Lung (tissue), 12 donors: ENCODE measurements around the gene ABHD14A. TPM values are rescaled to one million over a fixed set of nuclear protein-coding genes. Genes with fewer than 3 reads are reported as not detected.

Experiments used
- ATAC-seq: fragments of 200-7000 bp; cut with Tn5 transposase; one replicate; pipeline ENCODE4 v1.9.1; 2020; ENCODE audit warnings: moderate number of reproducible peaks; ENCODE audit not compliant: insufficient read depth, low FRiP score
- DNase-seq, 3 donors: peaks; one replicate each; pipeline ENCODE4 v3.0.0-alpha.2; 2013 to 2017
- H3K27ac ChIP-seq, 2 donors: one replicate each; pipeline ENCODE4 v1.5.1; 2013; ENCODE audit warnings: mild to moderate bottlenecking in 2 of 2, moderate library complexity in 2 of 2, control low read depth in 1 of 2, inconsistent platforms in 1 of 2, low read depth in 1 of 2, low read length in 1 of 2
- H3K27me3 ChIP-seq, 3 donors: one replicate each; pipeline ENCODE4 v1.5.1; 2013; ENCODE audit warnings: low read length in 2 of 3; ENCODE audit not compliant: control insufficient read depth in 3 of 3, insufficient read depth in 3 of 3
- H3K36me3 ChIP-seq, 4 donors: one replicate each; pipeline ENCODE4 v1.5.1; 2013; ENCODE audit warnings: low read length in 4 of 4, mild to moderate bottlenecking in 1 of 4, moderate library complexity in 1 of 4; ENCODE audit not compliant: control insufficient read depth in 4 of 4, insufficient read depth in 4 of 4
- H3K4me1 ChIP-seq, 5 donors: one replicate each; pipeline ENCODE4 v1.5.1; 2013; ENCODE audit warnings: low read length in 5 of 5, mild to moderate bottlenecking in 2 of 5, moderate library complexity in 1 of 5; ENCODE audit not compliant: control insufficient read depth in 5 of 5, insufficient read depth in 5 of 5
- H3K4me3 ChIP-seq: one replicate; pipeline ENCODE4 v1.5.1; 2013; ENCODE audit warnings: mild to moderate bottlenecking, control low read depth, moderate library complexity
- H3K9ac ChIP-seq, 2 donors: one replicate each; pipeline ENCODE4 v1.5.1; 2013; ENCODE audit warnings: low read length in 2 of 2, control low read depth in 1 of 2; ENCODE audit not compliant: insufficient read depth in 1 of 2
- H3K9me3 ChIP-seq, 4 donors: one replicate each; pipeline ENCODE4 v1.5.1; 2013; ENCODE audit warnings: low read length in 3 of 4, mild to moderate bottlenecking in 1 of 4, moderate library complexity in 1 of 4; ENCODE audit not compliant: control insufficient read depth in 4 of 4, insufficient read depth in 3 of 4
- CTCF ChIP-seq: IDR thresholded peaks from 2 replicates; pipeline ENCODE4 v1.5.1; 2012; ENCODE audit warnings: mild to moderate bottlenecking; ENCODE audit errors: control extremely low read depth, extremely low read depth
- WGBS, 2 donors: extraction: QIAGEN DNeasy Blood & Tissue Kit; methylation state at CpG; one replicate each; pipeline ENCODE4 v1.1.7; 2013; 5-methylcytosine and 5-hydroxymethylcytosine counted together
- polyA plus RNA-seq, 2 donors: library from polyadenylated mRNA; stranded (reverse); fragments of 200-250 nt; gene quantifications; one replicate each; pipeline ENCODE4 v1.2.1, GENCODE V29; 2013
- total RNA-seq, 2 donors: library from RNA; depleted of rRNA in 1 of 2; stranded (reverse); fragments of >200 nt in 1 of 2; gene quantifications; one replicate each; pipeline ENCODE4 v1.2.1, GENCODE V29; 2014 to 2021
- donor health status: control.
- donor health status: control.
- donor health status: Bipolar disorder and iron deficiency.
- donor health status: healthy.
- donor health status: DM: yes; HTN: yes; CAD: no.

Gene ABHD14A
- total and polyA plus RNA-seq, 4 donors = 7.2 to 62.8 (median 21.8) TPM

DNA sequence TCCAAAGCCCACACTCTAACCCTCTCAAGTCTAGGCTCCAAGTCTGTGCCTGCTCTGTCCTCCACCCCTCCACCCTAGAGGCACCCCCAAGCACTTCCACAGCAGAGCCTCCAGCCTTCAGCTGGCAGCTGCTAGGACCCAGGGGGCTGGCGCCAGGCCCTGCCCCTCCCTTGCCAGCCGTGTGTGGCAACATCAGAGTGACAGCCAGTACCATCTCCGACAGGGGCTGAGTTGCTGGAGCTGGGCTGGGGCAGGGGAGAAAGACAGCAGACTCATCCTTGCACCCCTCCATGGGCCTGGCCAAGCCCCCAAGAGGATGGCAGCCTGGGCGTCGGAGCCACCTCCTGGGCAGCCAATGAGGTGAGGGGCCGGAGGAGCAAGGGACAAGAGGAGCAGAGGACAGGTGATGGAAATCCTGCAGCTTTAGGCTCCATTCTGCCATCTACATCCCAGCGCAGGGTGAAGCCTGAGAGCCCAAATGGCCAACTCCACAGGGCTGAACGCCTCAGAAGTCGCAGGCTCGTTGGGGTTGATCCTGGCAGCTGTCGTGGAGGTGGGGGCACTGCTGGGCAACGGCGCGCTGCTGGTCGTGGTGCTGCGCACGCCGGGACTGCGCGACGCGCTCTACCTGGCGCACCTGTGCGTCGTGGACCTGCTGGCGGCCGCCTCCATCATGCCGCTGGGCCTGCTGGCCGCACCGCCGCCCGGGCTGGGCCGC lies 19.5 kb upstream of the ABHD14A start, which contains the start of gene GPR62:
GPR62 (plus strand) TSS at position 207 of the 718 bp plus-strand sequence; CDS start at position 479, 272 bp downstream.
- peaks cover 0 to 11% (median 4%) of the 10 kb centered on the region in 5 donors for H3K4me1 ChIP-seq
- H3K4me3 ChIP-seq = no peak within 1 kb of the TSS
- DNase-seq (no peak), ATAC-seq (no peak)
- TF ChIP-seq CTCF = no peak
- H3K27ac ChIP-seq = peak within 1 kb of the TSS; percentile 3 to 86
- H3K9me3 ChIP-seq = no peaks in the 10 kb centered on the region
- H3K36me3 ChIP-seq = peaks cover 0 to 13% (median 2%) of the 10 kb centered on the region in 4 donors
- no peak within 1 kb of the TSS for H3K9ac ChIP-seq
- H3K27me3 ChIP-seq = peaks cover 0 to 6% (median 0%) of the 10 kb centered on the region in 3 donors
- 29 to 36% methylated on average over 32 to 33 of the region's 33 CpGs for WGBS, 2 donors

DNA sequence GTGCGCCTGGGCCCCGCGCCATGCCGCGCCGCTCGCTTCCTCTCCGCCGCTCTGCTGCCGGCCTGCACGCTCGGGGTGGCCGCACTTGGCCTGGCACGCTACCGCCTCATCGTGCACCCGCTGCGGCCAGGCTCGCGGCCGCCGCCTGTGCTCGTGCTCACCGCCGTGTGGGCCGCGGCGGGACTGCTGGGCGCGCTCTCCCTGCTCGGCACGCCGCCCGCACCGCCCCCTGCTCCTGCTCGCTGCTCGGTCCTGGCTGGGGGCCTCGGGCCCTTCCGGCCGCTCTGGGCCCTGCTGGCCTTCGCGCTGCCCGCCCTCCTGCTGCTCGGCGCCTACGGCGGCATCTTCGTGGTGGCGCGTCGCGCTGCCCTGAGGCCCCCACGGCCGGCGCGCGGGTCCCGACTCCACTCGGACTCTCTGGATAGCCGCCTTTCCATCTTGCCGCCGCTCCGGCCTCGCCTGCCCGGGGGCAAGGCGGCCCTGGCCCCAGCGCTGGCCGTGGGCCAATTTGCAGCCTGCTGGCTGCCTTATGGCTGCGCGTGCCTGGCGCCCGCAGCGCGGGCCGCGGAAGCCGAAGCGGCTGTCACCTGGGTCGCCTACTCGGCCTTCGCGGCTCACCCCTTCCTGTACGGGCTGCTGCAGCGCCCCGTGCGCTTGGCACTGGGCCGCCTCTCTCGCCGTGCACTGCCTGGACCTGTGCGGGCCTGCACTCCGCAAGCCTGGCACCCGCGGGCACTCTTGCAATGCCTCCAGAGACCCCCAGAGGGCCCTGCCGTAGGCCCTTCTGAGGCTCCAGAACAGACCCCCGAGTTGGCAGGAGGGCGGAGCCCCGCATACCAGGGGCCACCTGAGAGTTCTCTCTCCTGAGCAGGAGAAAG lies 18.7 kb upstream of the ABHD14A start:
- no peak overlapping the region for H3K9ac ChIP-seq

GRCh38 chr3:51957520-51958205 lies 17.2 kb upstream of the ABHD14A start:
- DNase-seq = no peak
- peaks cover 0 to 13% (median 3%) of the 10 kb centered on the region in 4 donors for H3K36me3 ChIP-seq
- no peak overlapping the region for H3K27ac ChIP-seq
- no peak overlapping the region for H3K9ac ChIP-seq
- 96 to 97% methylated on average over 15 of the region's 15 CpGs for WGBS, 2 donors
- H3K9me3 ChIP-seq = no peaks in the 10 kb centered on the region
- H3K4me1 ChIP-seq = peaks cover 0 to 11% (median 4%) of the 10 kb centered on the region in 5 donors
- H3K27me3 ChIP-seq = peaks cover 0 to 6% (median 0%) of the 10 kb centered on the region in 3 donors
- no peak overlapping the region for H3K4me3 ChIP-seq
- no peak for ATAC-seq
- TF ChIP-seq CTCF = no peak

More for the DNA sequence above, 18.7 kb upstream of the ABHD14A start:
- TF ChIP-seq CTCF = no peak
- H3K36me3 ChIP-seq = peaks cover 0 to 13% (median 3%) of the 10 kb centered on the region in 4 donors
- H3K27ac ChIP-seq = peak overlapping the region; percentile 3 to 86
- H3K27me3 ChIP-seq = peaks cover 0 to 6% (median 0%) of the 10 kb centered on the region in 3 donors
- 1 to 6% methylated on average over 66 to 97 of the region's 97 CpGs for WGBS, 2 donors
- peaks cover 0 to 11% (median 4%) of the 10 kb centered on the region in 5 donors for H3K4me1 ChIP-seq
- ATAC-seq (peak; percentile 50), DNase-seq (peak; percentile 74 to 87 (median 75))
- no peak overlapping the region for H3K4me3 ChIP-seq
- H3K9me3 ChIP-seq = no peaks in the 10 kb centered on the region
